Stomach (tissue), 4 donors: ENCODE data around the gene ZNF587.

ENCODE experiments used
- POLR2A ChIP-seq, 4 donors: fragments of 450-650 bp; IDR thresholded peaks; one replicate each; pipeline ENCODE4 v1.6.1; 2016; ENCODE audit warnings: antibody characterized with exemption in 4 of 4, control low read depth in 2 of 4, mild to moderate bottlenecking in 1 of 4, moderate library complexity in 1 of 4
- TF ChIP-seq, protein P1 (sequence below), 7 experiments: fragments of 450-650 bp in 4 of 7; fragments of 200-600 bp in 3 of 7; sonication (generic) in 3 of 7; IDR thresholded peaks; one replicate each; pipeline ENCODE4 v1.5.1; 2016 to 2019; ENCODE audit warnings: antibody characterized with exemption in 7 of 7, control low read depth in 2 of 7, mild to moderate bottlenecking in 1 of 7

GRCh38 chr19:57819475-57820148, 30.0 kb upstream of the ZNF587 start:
- TF ChIP-seq, protein P1, sequence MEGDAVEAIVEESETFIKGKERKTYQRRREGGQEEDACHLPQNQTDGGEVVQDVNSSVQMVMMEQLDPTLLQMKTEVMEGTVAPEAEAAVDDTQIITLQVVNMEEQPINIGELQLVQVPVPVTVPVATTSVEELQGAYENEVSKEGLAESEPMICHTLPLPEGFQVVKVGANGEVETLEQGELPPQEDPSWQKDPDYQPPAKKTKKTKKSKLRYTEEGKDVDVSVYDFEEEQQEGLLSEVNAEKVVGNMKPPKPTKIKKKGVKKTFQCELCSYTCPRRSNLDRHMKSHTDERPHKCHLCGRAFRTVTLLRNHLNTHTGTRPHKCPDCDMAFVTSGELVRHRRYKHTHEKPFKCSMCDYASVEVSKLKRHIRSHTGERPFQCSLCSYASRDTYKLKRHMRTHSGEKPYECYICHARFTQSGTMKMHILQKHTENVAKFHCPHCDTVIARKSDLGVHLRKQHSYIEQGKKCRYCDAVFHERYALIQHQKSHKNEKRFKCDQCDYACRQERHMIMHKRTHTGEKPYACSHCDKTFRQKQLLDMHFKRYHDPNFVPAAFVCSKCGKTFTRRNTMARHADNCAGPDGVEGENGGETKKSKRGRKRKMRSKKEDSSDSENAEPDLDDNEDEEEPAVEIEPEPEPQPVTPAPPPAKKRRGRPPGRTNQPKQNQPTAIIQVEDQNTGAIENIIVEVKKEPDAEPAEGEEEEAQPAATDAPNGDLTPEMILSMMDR (IDR thresholded peaks at IDR 0.05), result no peak
- peak in 1 of 4 donors; percentile 29 for TF ChIP-seq POLR2A (IDR thresholded peaks at IDR 0.05)
